Endothelial cell of umbilical vein (primary cell): ENCODE results near the gene SMARCC2. TPM values are rescaled to one million over a fixed set of nuclear protein-coding genes. Genes with fewer than 3 reads are reported as not detected.

Experiments used
- BruUV-seq: library from RNA; stranded (reverse); fragments of 400-500 nt; replicated peaks from 2 replicates; lab custom pipeline; 2021; lab: Mats Ljungman, UMichigan
- CTCF ChIA-PET: fragments of 300-600, 350-600 bp; sonication (Branson Sonifier 250); formaldehyde crosslinking; loops from one replicate; lab custom pipeline; 2021; ENCODE audit warnings: antibody characterized with exemption, inconsistent platforms; lab: Charles Lee
- POLR2A ChIA-PET: fragments of 300-600, 350-600 bp; sonication (Branson Sonifier 250); formaldehyde crosslinking; loops from one replicate; lab custom pipeline; 2021; ENCODE audit warnings: antibody characterized with exemption, inconsistent platforms; lab: Charles Lee
- DNase-seq: peaks from one replicate; pipeline ENCODE4 v3.0.0-alpha.2; 2011; ENCODE audit warnings: low read depth, low spot score
- FAIRE-seq: peaks from 2 replicates; lab custom pipeline; 2011; peaks lifted over from hg19 to GRCh38; lab: Jason Lieb, UNC
- H2AFZ ChIP-seq: 2 replicates; pipeline ENCODE4 v1.6.0; 2012; ENCODE audit warnings: low read depth, low read length, control low read depth, inconsistent platforms
- H3K27ac ChIP-seq: 2 replicates; pipeline ENCODE4 v1.5.1; 2011; ENCODE audit warnings: low read depth, mild to moderate bottlenecking, control low read depth, low read length, moderate library complexity; ENCODE audit not compliant: insufficient read depth
- H3K27me3 ChIP-seq, 2 experiments: 2 replicates each; pipeline versions ENCODE4 v1.6.0 to v1.6.1; 2011; ENCODE audit warnings: low read length in 2 of 2, mixed read lengths in 1 of 2; ENCODE audit not compliant: control insufficient read depth in 2 of 2, insufficient read depth in 2 of 2
- H3K36me3 ChIP-seq, 2 experiments: 2 replicates in 1 of 2; 3 replicates in 1 of 2; pipeline ENCODE4 v1.5.1; 2011; ENCODE audit warnings: low read length in 2 of 2, mild to moderate bottlenecking in 1 of 2, moderate library complexity in 1 of 2; ENCODE audit not compliant: control insufficient read depth in 2 of 2, insufficient read depth in 2 of 2; ENCODE audit errors: extremely low read depth in 1 of 2
- H3K4me1 ChIP-seq: 3 replicates; pipeline ENCODE4 v1.5.1; 2011; ENCODE audit warnings: mild to moderate bottlenecking, low read length; ENCODE audit not compliant: control insufficient read depth, insufficient read depth; ENCODE audit errors: extremely low read depth
- H3K4me2 ChIP-seq: 2 replicates; pipeline ENCODE4 v1.6.1; 2011; ENCODE audit warnings: low read length, control low read depth, mixed read lengths; ENCODE audit not compliant: insufficient read depth
- H3K4me3 ChIP-seq, 3 experiments: fragments of 200-600 bp in 1 of 3; sonication (generic), shearing (Covaris generic) in 1 of 3; replicated peaks in 1 of 3; 2 replicates each; pipeline ENCODE4 v1.5.1; 2011 to 2016; ENCODE audit warnings: control low read depth in 3 of 3, low read length in 3 of 3, mild to moderate bottlenecking in 2 of 3, inconsistent platforms in 1 of 3, low read depth in 1 of 3, moderate library complexity in 1 of 3; ENCODE audit not compliant: insufficient read depth in 1 of 3
- H3K79me2 ChIP-seq: 2 replicates; pipeline ENCODE4 v1.6.0; 2012; ENCODE audit warnings: low read length, inconsistent platforms; ENCODE audit not compliant: control insufficient read depth, insufficient read depth
- H3K9ac ChIP-seq: replicated peaks from 2 replicates; pipeline ENCODE3; 2011; ENCODE audit warnings: low read length, control low read depth; ENCODE audit not compliant: insufficient read depth; ENCODE audit errors: extremely low read depth
- H3K9me1 ChIP-seq: replicated peaks from 3 replicates; pipeline ENCODE4 v1.6.0; 2011; ENCODE audit warnings: mild to moderate bottlenecking, low read length; ENCODE audit not compliant: control insufficient read depth, insufficient read depth; ENCODE audit errors: extremely low read depth
- H3K9me3 ChIP-seq: replicated peaks from 2 replicates; pipeline ENCODE4 v1.5.1; 2012; ENCODE audit warnings: low read length, inconsistent platforms; ENCODE audit not compliant: control insufficient read depth, insufficient read depth
- H4K20me1 ChIP-seq: replicated peaks from 2 replicates; pipeline ENCODE3; 2011; ENCODE audit warnings: mild to moderate bottlenecking, low read length; ENCODE audit not compliant: control insufficient read depth, insufficient read depth; ENCODE audit errors: extremely low read depth
- EZH2 ChIP-seq: IDR thresholded peaks from 2 replicates; pipeline ENCODE4 v1.6.1; 2012; ENCODE audit warnings: borderline replicate concordance, low read depth, mild to moderate bottlenecking, moderate library complexity, low read length, inconsistent platforms; ENCODE audit not compliant: severe bottlenecking
- FOS ChIP-seq: IDR thresholded peaks from 2 replicates; pipeline ENCODE4 v1.6.1; 2011; ENCODE audit warnings: mild to moderate bottlenecking, low read length, moderate library complexity, borderline replicate concordance; ENCODE audit not compliant: insufficient read depth
- GATA2 ChIP-seq: IDR thresholded peaks from 2 replicates; pipeline ENCODE4 v1.7.0; 2011; ENCODE audit warnings: low read depth, mild to moderate bottlenecking, moderate library complexity, mixed read lengths, low read length; ENCODE audit not compliant: insufficient read length, insufficient read depth
- JUN ChIP-seq: IDR thresholded peaks from 2 replicates; pipeline ENCODE4 v1.6.1; 2011; ENCODE audit warnings: borderline replicate concordance, low read depth; ENCODE audit not compliant: insufficient read length, insufficient read depth
- MYC ChIP-seq: IDR thresholded peaks from one replicate; pipeline ENCODE4 v1.6.1; 2011; ENCODE audit warnings: mild to moderate bottlenecking, low read depth, low read length
- POLR2A ChIP-seq: IDR thresholded peaks from 2 replicates; pipeline ENCODE4 v1.6.1; 2012; ENCODE audit warnings: low read depth, mild to moderate bottlenecking, control low read depth, low read length
- POLR2AphosphoS5 ChIP-seq: IDR thresholded peaks from 2 replicates; pipeline ENCODE4 v1.6.1; 2012; ENCODE audit warnings: low read depth, mild to moderate bottlenecking, control low read depth, low read length, moderate library complexity; ENCODE audit not compliant: insufficient read depth
- dilution Hi-C: fragments of 300-500 bp; cut with MboI; formaldehyde crosslinking; loops from one replicate; pipeline ENCODE4 v1.15.0; 2019; ENCODE audit warnings: low sequenced_read_pairs; ENCODE audit not compliant: extremely low pct_ligation_motif_present
- intact Hi-C: fragments of 100-400 bp; cut with micrococcal nuclease; formaldehyde crosslinking; loops from one replicate; pipeline ENCODE4 v1.10.0; 2022
- polyA plus RNA-seq, 4 experiments: library from polyadenylated mRNA; depleted of rRNA in 3 of 4; stranded (reverse) in 3 of 4; unstranded in 1 of 4; fragments of >200 nt; gene quantifications; 2 replicates each; pipeline versions ENCODE4 v1.2.1 to v1.2.3, GENCODE V29; 2011 to 2012; ENCODE audit warnings: missing spikeins in 1 of 4
- total RNA-seq: library from RNA; stranded (reverse); gene quantifications from 2 replicates; pipeline ENCODE4 v1.2.3, GENCODE V29; 2021
- TF ChIP-seq, protein P1 (sequence below), 2 donors: IDR thresholded peaks; 1 replicate in 1 of 2; 2 replicates in 1 of 2; pipeline ENCODE4 v1.5.1; 2011; ENCODE audit warnings: low read length in 2 of 2, mild to moderate bottlenecking in 2 of 2, moderate library complexity in 2 of 2, control low read depth in 1 of 2, inconsistent platforms in 1 of 2, low read depth in 1 of 2; ENCODE audit not compliant: insufficient read depth in 1 of 2; ENCODE audit errors: extremely low read depth in 1 of 2
- TF ChIP-seq, protein P2 (sequence below): IDR thresholded peaks from 2 replicates; pipeline ENCODE4 v1.6.1; 2011; ENCODE audit not compliant: insufficient read depth, insufficient read length

The SMARCC2 gene
- total and polyA plus RNA-seq, 2 donors (not counting 3 experiments of a cell fraction or from before 2014, with no cell fraction given), result 51.9 to 121 TPM

DNA sequence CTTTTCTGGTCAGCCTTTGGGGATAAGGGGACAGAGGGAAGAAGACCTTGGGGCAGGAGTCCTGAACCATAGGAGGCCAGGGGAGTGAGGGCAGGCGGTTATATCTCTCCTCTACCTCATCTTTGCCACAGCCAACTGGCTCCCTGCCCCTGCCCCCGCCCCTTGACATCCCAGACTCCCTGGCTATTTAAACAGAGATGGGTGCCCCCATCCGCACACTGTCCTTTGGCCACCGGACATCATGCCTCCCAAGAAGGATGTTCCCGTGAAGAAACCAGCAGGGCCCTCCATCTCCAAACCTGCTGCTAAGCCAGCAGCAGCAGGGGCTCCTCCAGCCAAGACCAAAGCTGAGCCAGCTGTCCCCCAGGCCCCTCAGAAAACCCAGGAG is 35.6 kb downstream of the SMARCC2 start:
- TF ChIP-seq JUN (no peak), MYC (no peak), EZH2 (no peak), POLR2AphosphoS5 (no peak), GATA2 (no peak), POLR2A (no peak), FOS (no peak)
- TF ChIP-seq, protein P1, sequence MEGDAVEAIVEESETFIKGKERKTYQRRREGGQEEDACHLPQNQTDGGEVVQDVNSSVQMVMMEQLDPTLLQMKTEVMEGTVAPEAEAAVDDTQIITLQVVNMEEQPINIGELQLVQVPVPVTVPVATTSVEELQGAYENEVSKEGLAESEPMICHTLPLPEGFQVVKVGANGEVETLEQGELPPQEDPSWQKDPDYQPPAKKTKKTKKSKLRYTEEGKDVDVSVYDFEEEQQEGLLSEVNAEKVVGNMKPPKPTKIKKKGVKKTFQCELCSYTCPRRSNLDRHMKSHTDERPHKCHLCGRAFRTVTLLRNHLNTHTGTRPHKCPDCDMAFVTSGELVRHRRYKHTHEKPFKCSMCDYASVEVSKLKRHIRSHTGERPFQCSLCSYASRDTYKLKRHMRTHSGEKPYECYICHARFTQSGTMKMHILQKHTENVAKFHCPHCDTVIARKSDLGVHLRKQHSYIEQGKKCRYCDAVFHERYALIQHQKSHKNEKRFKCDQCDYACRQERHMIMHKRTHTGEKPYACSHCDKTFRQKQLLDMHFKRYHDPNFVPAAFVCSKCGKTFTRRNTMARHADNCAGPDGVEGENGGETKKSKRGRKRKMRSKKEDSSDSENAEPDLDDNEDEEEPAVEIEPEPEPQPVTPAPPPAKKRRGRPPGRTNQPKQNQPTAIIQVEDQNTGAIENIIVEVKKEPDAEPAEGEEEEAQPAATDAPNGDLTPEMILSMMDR (IDR thresholded peaks at IDR 0.05; ENCODE audit: extremely low read depth in 1 of 2, insufficient read depth in 1 of 2, low read depth in 1 of 2, low read length in 2 of 2), result no peak
- TF ChIP-seq, protein P2, sequence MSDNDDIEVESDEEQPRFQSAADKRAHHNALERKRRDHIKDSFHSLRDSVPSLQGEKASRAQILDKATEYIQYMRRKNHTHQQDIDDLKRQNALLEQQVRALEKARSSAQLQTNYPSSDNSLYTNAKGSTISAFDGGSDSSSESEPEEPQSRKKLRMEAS, result no peak
- POLR2A ChIA-PET, result no interaction called here
- no peak overlapping the region for H3K4me2 ChIP-seq
- peaks cover 0 to 7% of the 10 kb centered on the region in 2 experiments for H3K36me3 ChIP-seq
- no peak overlapping the region for H2AFZ ChIP-seq
- H4K20me1 ChIP-seq, result no peaks in the 10 kb centered on the region
- H3K27me3 ChIP-seq, result no peaks in the 10 kb centered on the region
- peaks cover 20% of the 10 kb centered on the region for H3K4me1 ChIP-seq
- BruUV-seq, result no TSS peak
- no peak overlapping the region for H3K9ac ChIP-seq
- DNase-seq (no peak), FAIRE-seq (no peak)
- H3K9me1 ChIP-seq, result no peaks in the 10 kb centered on the region
- H3K9me3 ChIP-seq, result no peaks in the 10 kb centered on the region
- intact Hi-C loops, result no loop called here
- CTCF ChIA-PET, result no interaction called here
- no peak overlapping the region for H3K4me3 ChIP-seq
- dilution Hi-C loops, result no loop called here
- no peak overlapping the region for H3K27ac ChIP-seq
- H3K79me2 ChIP-seq, result peaks cover 10% of the 10 kb centered on the region
